DMS114 treated with DMSO at 0.1 percent for 48 hours (cell line): Measurements from ENCODE around the gene CRYAA.

Experiments
- DNase-seq: peaks from one replicate; lab custom pipeline; 2025; ENCODE audit not compliant: unreplicated experiment; lab: John Stamatoyannopoulos, UW

The CRYAA gene

DNA sequence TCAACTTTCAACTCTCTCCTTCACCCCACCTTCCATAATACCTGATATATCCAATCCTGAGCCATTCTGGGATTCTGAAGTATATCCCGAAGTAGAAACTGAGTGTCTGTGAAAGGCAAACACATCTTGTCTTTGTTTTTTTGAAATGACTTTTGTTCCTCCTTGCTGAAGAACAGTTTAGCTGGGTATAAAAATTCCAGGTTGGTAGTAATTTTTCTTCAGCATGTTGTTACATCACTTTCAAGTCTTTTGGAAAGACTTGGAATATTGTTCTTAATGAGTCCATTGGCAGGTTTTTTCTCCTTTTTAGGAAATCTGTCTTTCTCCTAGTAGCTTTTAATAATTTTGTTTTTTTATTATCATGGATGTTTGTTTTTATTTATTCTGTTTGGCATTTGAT, 32.7 kb downstream of the CRYAA start:
- DNase-seq, result no peak

DNA sequence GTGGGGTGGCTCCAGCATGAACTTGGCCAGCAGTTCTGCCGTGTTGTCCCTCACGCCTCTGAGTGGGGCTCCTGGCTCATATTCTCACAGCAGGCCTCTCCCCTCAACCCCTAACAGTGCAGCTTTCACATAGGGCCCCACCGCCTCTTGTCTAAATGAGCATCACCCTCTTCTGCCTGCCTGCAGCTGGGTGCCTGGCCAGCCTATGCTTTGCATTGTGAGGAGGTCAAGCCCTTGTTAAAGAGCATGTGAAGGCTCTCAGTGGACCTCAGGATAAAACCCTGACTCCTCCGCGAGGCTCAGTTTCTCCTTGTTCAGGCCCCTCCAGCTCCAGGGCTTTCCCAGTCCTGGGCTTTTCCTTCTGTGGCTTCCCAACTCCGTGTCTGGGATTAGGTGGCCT, 34.8 kb downstream of the CRYAA start:
- DNase-seq, result no peak

DNA sequence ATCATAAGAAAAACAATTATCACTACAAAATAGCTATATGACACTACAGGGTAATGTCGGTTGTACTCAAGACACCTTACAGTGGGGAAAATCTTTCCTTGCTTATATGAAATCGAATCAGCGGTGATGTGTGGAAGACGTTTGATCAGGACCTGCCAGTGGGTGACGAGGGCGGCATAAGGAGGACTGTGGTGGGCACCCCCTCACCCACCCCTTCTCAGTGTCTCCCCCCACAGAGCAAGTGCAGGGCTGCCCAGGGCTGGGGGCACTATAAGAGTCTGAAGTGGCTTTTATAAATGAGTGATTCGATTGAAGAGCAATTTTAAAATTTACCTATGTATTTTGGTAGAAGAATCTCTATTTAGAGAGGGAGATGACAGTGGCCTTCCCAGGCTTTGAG, 35.8 kb downstream of the CRYAA start:
- no peak for DNase-seq

DNA sequence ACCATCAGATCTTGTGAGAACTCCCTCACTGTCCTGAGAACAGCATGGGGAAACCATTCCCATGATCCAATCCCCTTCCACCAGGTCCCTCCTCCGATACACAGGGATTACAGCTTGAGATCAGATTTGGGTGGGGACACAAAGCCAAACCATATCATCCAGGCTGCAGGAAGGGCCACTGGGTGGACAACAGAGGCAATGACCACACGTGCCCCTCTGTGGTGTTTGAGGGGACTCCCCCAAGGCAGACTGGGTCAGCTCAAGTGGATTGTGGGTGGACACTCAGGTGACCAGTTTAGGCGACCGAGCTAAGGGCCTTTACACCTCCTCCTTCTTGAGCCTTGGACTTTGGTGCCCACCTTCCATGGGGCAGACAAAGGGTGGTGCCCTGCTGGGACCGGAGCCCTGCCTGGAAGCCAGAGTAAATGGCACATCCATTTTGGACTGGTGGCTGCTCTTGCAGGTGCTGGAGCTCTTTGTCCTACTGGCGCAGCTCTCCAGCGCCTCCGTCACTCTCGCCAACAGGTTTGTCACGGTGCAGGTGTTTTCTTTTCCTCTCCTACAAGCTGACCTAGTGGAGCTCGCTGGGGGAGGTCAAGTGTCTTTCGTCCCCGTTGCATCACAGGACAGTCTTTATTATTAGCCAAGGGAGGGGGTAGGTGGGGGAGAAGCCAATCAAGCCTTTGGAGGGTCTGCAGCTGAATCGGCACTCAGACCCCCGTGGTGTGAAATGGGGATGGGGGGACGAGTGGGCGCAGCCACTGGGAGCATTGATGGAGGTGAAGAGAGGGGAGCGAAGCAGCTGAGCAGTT, 37.6 kb downstream of the CRYAA start:
- no peak for DNase-seq

DNA sequence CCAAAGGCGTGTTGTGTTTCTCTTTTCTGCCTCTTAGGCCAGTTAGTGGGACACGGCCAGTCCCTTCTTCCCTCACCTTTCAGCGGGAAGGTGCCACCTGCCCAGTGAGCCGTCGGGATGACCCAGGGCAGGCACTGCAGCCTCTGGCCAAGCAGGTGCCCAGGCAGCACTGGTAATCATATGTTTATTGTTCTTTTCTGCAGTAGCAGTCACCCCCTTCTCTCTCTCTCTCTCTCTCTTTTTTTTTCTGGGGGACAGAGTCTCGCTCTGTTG, 38.2 kb downstream of the CRYAA start:
- no peak for DNase-seq

DNA sequence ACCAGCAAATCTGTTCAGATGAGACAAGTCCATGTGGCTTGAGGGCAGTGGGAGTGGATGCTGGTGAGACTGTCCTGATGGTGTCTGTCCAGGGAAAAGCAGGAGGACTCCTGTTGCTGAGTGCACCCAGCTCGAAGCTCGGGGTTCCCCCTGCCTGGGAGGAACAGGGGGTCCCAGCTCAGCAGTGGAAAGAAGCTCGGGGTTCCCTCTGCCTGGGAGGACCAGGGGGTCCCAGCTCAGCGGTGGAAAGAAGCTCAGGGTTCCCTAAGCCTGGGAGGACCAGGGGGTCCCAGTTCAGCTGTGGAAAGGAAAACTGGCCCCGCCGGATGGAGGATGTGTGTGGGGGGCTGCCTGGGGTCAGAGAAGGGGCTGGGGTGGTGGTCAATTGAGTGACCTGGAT, 39.1 kb downstream of the CRYAA start:
- DNase-seq, result no peak

DNA sequence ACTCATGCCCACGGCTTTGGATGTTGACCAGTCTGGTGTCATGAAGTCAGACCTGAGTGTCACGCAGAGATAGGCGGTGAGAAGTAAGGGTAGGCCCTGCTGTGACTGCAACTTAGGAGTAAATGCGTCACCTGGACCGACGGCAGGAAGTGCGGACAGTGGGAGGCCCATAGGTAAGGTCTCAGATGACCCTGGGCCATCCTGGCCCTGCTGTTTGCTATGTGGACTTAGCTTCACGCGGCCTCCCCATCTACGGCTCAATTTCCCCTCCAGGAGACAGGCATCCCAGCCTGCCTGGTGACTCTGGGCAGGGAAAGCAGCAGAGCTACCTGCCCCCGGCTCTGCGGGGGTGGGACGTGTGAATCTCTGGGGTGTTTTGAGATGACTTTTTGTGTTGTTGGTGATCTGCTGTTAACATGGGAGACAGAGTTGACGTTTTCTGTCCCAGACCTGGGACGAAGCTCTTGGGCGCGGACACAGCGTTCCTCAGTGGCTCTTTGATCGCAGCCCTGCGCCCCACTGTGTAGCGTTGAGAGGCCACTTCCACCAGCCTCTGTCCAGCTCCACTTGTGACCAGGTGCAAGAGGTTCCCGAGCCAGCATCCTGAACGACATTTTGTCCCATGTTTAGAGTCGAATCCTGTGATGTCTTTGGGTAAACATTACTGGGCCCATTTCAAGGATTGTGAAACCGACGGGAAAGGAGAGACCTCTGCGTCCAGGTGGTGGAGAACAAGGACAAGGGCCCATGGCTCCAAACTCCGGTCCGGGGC, 39.9 kb downstream of the CRYAA start:
- DNase-seq, result no peak

DNA sequence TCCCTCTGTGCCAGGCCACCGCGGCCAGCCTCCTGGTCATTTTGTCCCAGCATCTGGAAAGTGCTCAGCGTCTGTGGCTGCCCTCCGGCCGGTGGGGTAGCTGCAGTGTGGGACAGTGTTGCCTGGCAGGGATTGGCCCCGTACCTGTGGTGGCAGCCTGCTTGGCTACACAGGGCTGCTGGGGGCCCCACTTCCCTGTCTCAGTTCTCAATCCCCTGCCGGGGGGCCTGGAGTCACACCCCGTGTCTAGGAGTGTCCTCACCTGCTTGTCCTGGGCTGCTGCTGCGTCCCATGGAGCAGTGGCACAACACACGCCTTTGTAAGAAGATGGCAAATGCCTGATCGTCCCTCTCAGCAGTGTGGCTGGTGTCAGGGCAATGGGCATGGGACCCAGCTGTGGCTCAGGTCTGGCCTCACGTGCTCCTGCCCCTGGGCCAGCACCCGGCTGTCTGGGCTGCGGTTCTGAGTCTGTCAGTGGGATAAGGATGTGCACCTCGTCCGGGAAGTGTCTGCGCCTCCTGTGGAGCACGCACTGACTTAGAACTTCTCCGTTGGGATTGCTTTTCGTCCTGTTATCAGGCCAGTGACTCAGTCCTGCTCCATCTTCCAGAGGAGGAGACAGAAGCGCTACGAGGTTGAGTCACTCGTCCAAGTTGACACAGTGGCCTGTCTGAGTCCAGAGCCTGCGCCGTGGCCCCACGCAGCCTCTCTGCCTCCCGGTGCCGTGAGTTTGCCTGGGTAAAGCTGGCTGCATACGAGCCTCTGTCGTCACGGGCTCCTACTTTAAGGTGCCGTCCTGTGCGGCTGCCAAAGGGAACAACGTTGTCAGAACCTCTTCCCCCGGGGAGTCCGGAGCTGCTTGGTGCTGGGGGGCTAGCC, 41.0 kb downstream of the CRYAA start:
- DNase-seq, result no peak

DNA sequence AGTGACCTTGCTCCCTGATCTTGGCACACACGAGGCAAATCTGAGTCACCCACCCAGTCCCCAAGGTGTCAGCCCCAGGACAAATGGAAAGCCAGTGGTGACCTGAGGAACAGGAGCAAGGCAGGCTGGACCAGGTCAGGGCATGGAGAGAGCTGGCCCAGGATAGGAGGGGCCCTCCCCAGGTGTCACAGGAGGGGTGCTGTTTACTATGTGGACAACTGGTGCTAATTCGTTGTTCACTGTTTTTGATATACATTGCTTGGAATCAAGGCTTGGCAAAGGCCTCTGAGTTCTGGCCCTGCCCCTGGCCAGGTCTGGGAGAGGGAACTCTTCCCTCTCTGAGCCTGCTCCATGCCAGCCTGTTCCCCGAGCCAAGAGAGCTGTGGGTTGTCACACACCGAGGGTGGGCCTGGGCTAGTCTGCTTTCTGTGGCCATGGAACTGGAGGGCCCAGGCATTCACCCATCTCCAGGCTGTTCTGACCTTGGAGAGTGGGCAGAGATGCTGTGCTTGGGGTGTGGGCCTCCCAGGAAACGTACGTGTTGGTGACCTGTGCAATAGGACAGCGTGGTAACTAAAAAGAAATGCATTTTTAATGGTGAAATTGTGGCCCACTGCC, 41.8 kb downstream of the CRYAA start:
- DNase-seq, result no peak

DNA sequence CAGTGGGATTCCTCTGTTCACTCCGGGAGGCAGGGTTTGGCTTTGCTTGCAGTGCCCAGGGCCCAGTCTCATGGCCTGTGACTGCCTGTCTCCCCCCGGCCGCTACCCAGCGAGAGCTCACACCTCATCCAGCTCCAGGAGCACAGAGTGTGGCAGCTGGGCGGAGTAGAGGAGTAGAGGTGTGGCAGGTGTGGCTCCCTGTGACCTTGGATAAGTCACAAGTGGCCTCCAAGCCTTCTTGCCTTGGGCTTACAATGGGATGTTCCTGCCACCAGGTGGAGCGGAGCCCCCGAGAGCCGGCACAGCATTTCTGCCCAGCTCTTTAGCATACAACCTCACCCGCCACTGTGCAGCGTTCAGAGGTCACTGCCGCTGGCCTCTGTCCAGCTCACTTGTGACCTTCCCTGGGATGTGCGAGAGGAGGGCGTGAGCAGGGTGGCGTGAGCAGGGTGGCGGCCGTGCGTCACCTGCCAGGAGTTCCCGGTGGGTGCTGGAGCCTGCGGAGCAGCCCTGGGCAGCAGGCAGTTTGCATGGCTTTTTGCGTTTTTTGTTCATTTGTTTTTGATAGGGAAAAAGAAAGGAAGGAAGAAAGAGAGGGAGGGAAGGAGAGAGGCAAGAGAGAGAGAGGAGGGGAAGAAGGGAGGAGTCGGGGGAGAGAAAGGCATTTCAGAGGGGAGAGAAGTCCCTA, 42.4 kb downstream of the CRYAA start:
- no peak for DNase-seq

DNA sequence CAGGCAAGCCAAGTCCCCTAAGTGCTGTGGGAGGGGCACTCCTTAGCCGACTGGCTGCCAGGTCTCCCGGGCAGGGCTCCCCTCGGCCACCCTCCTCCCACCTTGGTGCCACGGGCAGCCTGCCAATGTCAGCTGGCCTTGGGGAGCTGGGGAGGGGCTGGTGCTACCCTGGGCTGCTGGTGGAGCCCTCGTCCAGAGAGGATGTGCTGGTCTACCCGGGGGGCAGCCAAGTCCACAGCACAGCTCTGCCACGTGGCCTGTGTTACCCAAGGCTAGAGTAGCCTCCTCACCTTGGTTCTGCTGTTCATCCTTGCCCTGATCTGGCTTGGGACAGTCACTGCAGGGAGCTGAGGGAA, 42.9 kb downstream of the CRYAA start:
- DNase-seq, result no peak
